WTC11 (cell line): Measurements from ENCODE around the gene FGFRL1. TPM values are rescaled to one million over a fixed set of nuclear protein-coding genes. Genes with fewer than 3 reads are reported as not detected.

Experiments used
- ATAC-seq: fragments of 200-7000 bp; cut with Tn5 transposase; 2 replicates; pipeline ENCODE4 v1.10.0; 2021; ENCODE audit warnings: mild to moderate bottlenecking, moderate library complexity
- CTCF ChIA-PET: fragments of 300-600 bp; sonication (Branson Sonifier 250); formaldehyde crosslinking; loops from one replicate; lab custom pipeline; 2021; ENCODE audit warnings: antibody characterized with exemption; lab: Charles Lee
- POLR2A ChIA-PET: fragments of 350-600 bp; sonication (Branson Sonifier 250); formaldehyde crosslinking; loops from one replicate; lab custom pipeline; 2021; ENCODE audit warnings: antibody characterized with exemption; lab: Charles Lee
- DNase-seq: peaks from one replicate; pipeline ENCODE4 v3.0.0; 2021; ENCODE audit warnings: low spot score
- H3K27ac Mint-ChIP-seq: 2 replicates; pipeline ENCODE4 v1.8.0; 2021; ENCODE audit warnings: mixed read lengths
- H3K27me3 Mint-ChIP-seq: 2 replicates; pipeline ENCODE4 v1.8.0; 2021; ENCODE audit warnings: low read depth, mild to moderate bottlenecking, moderate library complexity, mixed read lengths
- H3K36me3 Mint-ChIP-seq: 2 replicates; pipeline ENCODE4 v1.8.0; 2021; ENCODE audit warnings: mixed read lengths
- H3K4me1 Mint-ChIP-seq: 2 replicates; pipeline ENCODE4 v1.8.0; 2022; ENCODE audit warnings: mixed read lengths
- H3K4me3 Mint-ChIP-seq: 2 replicates; pipeline ENCODE4 v1.8.0; 2021; ENCODE audit warnings: mild to moderate bottlenecking, moderate library complexity, mixed read lengths
- H3K9me3 Mint-ChIP-seq: 2 replicates; pipeline ENCODE4 v1.8.0; 2021; ENCODE audit warnings: mixed read lengths
- ATF1 ChIP-seq: sonication (generic); formaldehyde crosslinking; IDR thresholded peaks from 2 replicates; pipeline ENCODE4 v1.8.1; 2023; ENCODE audit warnings: mild to moderate bottlenecking, moderate library complexity, missing genetic modification reagents
- GTF2I ChIP-seq: fragments of 250-450 bp; sonication (Bioruptor Pico); conservative IDR thresholded peaks from 2 replicates; pipeline ENCODE4 v1.4.0; 2021; ENCODE audit warnings: mild to moderate bottlenecking
- KAT7 ChIP-seq: sonication (generic); formaldehyde crosslinking; IDR thresholded peaks from 2 replicates; pipeline ENCODE4 v1.8.1; 2023; ENCODE audit warnings: missing genetic modification reagents, mild to moderate bottlenecking, borderline replicate concordance
- NFE2L1 ChIP-seq: sonication (generic); formaldehyde crosslinking; IDR thresholded peaks from 2 replicates; pipeline ENCODE4 v1.8.1; 2023; ENCODE audit warnings: missing genetic modification reagents
- SOX15 ChIP-seq: fragments of 250-450 bp; sonication (Bioruptor Pico); IDR thresholded peaks from 2 replicates; pipeline ENCODE4 v1.9.0; 2021; ENCODE audit warnings: mild to moderate bottlenecking
- ZMAT4 ChIP-seq: fragments of 250-450 bp; sonication (Bioruptor Pico); IDR thresholded peaks from 2 replicates; pipeline ENCODE4 v1.9.0; 2021; ENCODE audit warnings: mild to moderate bottlenecking
- ZNF263 ChIP-seq: sonication (generic); formaldehyde crosslinking; IDR thresholded peaks from 2 replicates; pipeline ENCODE4 v1.8.1; 2022; ENCODE audit warnings: low read depth, mild to moderate bottlenecking, moderate library complexity, missing genetic modification reagents
- ZNF416 ChIP-seq: fragments of 250-450 bp; sonication (Bioruptor Pico); IDR thresholded peaks from 2 replicates; pipeline ENCODE4 v1.9.0; 2021; ENCODE audit warnings: mild to moderate bottlenecking, inconsistent platforms
- ZNF512 ChIP-seq: sonication (generic); formaldehyde crosslinking; IDR thresholded peaks from 2 replicates; pipeline ENCODE4 v1.8.1; 2022; ENCODE audit warnings: missing genetic modification reagents, borderline replicate concordance
- ZNF532 ChIP-seq: fragments of 250-450 bp; sonication (Bioruptor Pico); IDR thresholded peaks from 2 replicates; pipeline ENCODE4 v1.9.0; 2021; ENCODE audit warnings: mild to moderate bottlenecking, borderline replicate concordance
- total RNA-seq: library from RNA; stranded (reverse); gene quantifications from 3 replicates; pipeline ENCODE4 v1.2.3, GENCODE V29; 2021
- TF ChIP-seq, protein P1 (sequence below): fragments of 250-450 bp; sonication (Bioruptor Pico); IDR thresholded peaks from 2 replicates; pipeline ENCODE4 v2.1.2; 2022; ENCODE audit warnings: mild to moderate bottlenecking, moderate library complexity
- TF ChIP-seq, protein P2 (sequence below): sonication (generic); formaldehyde crosslinking; conservative IDR thresholded peaks from 2 replicates; pipeline ENCODE4 v1.8.1; 2023; ENCODE audit warnings: mild to moderate bottlenecking, low read depth, missing genetic modification reagents, moderate library complexity
- TF ChIP-seq, protein P3 (sequence below): sonication (generic); formaldehyde crosslinking; IDR thresholded peaks from 2 replicates; pipeline ENCODE4 v1.8.1; 2022; ENCODE audit warnings: mild to moderate bottlenecking, moderate library complexity, missing genetic modification reagents

Gene FGFRL1
- total RNA-seq, 1 experiment from 2014 or later, result 25.9 TPM

DNA sequence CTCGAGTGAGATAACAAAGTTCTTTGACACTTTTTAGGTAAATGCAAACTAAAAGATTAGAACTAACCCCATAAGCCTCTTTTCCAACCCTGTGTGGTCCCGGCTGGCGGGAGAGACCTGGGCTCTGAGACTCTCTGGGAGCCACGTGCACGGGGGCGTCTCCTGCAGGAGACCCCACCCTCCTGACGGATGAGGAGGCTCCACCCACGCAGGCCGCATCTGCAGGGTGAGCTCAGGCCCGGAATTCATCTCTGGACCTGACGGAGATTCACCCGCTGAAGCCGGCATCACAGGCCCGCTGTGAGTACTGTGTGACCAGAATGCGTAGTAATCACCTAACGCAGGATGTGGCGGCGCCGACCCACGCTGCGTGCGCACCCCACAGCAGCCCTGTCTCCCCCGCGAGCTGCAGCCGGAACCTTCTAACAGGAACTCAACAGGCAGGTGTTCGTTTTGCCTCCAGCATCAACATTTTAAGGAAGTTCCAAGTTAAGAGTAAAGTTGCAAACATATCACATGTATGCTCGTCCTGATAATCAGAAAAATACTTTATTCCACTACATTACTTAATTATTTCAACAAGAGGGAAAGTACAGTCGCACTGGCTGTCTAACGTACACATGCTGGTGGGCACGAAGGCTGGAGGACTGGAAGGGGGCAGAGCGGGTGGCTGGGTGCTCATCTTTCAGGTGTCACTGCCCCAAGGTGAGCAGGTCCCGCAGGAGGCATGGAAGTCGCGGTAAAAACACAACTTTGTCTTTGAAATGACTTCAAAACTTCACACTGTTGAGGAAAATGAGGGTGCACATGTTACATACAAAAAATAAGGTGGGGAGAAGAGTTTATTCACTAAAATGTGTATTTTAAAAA, 44.5 kb downstream of the FGFRL1 start (continued):
- TF ChIP-seq ZNF263 (CRISPR knock-in tag), result no peak
- TF ChIP-seq, all 79 proteins: peak for 3

GRCh38 chr4:1056671-1057402, 45.4 kb downstream of the FGFRL1 start:
- H3K4me1 Mint-ChIP-seq, result peaks cover 8% of the 10 kb centered on the region; the same call in 1 of the 2 replicates
- ChIA-PET CTCF (no interaction called here), POLR2A (no interaction called here)
- DNase-seq, result no peak
- H3K4me3 Mint-ChIP-seq, result no peak overlapping the region
- ATAC-seq, result no peak
- no peaks in the 10 kb centered on the region for H3K36me3 Mint-ChIP-seq
- H3K27me3 Mint-ChIP-seq, result peaks cover 27% of the 10 kb centered on the region
- H3K27ac Mint-ChIP-seq, result no peak overlapping the region
- H3K9me3 Mint-ChIP-seq, result no peaks in the 10 kb centered on the region
- TF ChIP-seq SOX15 (CRISPR knock-in tag) (no peak), ZNF263 (CRISPR knock-in tag) (no peak), ATF1 (CRISPR knock-in tag) (no peak), GTF2I (CRISPR knock-in tag) (no peak), ZNF532 (no peak), NFE2L1 (CRISPR knock-in tag) (no peak)
- TF ChIP-seq, protein P1, sequence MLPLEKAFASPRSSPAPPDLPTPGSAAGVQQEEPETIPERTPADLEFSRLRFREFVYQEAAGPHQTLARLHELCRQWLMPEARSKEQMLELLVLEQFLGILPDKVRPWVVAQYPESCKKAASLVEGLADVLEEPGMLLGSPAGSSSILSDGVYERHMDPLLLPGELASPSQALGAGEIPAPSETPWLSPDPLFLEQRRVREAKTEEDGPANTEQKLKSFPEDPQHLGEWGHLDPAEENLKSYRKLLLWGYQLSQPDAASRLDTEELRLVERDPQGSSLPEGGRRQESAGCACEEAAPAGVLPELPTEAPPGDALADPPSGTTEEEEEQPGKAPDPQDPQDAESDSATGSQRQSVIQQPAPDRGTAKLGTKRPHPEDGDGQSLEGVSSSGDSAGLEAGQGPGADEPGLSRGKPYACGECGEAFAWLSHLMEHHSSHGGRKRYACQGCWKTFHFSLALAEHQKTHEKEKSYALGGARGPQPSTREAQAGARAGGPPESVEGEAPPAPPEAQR (CRISPR knock-in tag), result no peak
- TF ChIP-seq, protein P2, sequence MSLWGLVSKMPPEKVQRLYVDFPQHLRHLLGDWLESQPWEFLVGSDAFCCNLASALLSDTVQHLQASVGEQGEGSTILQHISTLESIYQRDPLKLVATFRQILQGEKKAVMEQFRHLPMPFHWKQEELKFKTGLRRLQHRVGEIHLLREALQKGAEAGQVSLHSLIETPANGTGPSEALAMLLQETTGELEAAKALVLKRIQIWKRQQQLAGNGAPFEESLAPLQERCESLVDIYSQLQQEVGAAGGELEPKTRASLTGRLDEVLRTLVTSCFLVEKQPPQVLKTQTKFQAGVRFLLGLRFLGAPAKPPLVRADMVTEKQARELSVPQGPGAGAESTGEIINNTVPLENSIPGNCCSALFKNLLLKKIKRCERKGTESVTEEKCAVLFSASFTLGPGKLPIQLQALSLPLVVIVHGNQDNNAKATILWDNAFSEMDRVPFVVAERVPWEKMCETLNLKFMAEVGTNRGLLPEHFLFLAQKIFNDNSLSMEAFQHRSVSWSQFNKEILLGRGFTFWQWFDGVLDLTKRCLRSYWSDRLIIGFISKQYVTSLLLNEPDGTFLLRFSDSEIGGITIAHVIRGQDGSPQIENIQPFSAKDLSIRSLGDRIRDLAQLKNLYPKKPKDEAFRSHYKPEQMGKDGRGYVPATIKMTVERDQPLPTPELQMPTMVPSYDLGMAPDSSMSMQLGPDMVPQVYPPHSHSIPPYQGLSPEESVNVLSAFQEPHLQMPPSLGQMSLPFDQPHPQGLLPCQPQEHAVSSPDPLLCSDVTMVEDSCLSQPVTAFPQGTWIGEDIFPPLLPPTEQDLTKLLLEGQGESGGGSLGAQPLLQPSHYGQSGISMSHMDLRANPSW, result no peak

DNA sequence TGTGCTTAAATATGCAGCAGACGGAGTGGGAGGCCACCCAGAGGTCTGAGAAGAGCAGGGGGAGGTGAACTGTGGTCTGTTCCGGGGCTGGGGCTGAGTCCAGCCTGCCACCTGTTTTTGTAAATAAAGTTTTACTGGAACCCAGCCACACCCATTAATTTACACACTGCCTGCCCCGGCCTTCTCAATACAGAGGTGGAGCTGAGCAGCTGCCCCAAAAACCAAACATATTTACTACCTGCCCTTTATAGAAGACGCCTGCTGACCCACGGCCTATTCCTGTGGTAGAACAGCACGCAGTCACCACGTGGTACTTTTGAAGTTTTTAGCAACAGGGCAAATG, 45.9 kb downstream of the FGFRL1 start:
- Mint-ChIP-seq H3K4me1 (peaks cover 8% of the 10 kb centered on the region; the same call in 1 of the 2 replicates), H3K27ac (no peak overlapping the region), H3K4me3 (no peak overlapping the region), H3K9me3 (no peaks in the 10 kb centered on the region), H3K36me3 (no peaks in the 10 kb centered on the region), H3K27me3 (peaks cover 24% of the 10 kb centered on the region)
- no peak for DNase-seq
- CTCF ChIA-PET, result interaction anchor here (0.6 kb wide), 1 partner anchor 245 kb away, joined by 3 read pairs; no protein-coding TSS in a partner anchor
- POLR2A ChIA-PET, result no interaction called here
- ATAC-seq, result no peak
- no peak for TF ChIP-seq ZNF416 (CRISPR knock-in tag)
- TF ChIP-seq, protein P3, sequence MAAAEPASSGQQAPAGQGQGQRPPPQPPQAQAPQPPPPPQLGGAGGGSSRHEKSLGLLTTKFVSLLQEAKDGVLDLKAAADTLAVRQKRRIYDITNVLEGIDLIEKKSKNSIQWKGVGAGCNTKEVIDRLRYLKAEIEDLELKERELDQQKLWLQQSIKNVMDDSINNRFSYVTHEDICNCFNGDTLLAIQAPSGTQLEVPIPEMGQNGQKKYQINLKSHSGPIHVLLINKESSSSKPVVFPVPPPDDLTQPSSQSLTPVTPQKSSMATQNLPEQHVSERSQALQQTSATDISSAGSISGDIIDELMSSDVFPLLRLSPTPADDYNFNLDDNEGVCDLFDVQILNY (CRISPR knock-in tag), result no peak
- no peak for TF ChIP-seq KAT7 (CRISPR knock-in tag)
- TF ChIP-seq ZNF512 (CRISPR knock-in tag), result no peak
- no peak for TF ChIP-seq ZMAT4
- TF ChIP-seq, all 79 proteins: peak for 0
